Liver (tissue), 9 donors: ENCODE results near the gene GRID1. TPM values are rescaled to one million over a fixed set of nuclear protein-coding genes. Genes with fewer than 3 reads are reported as not detected.

Experiments
- DNase-seq: peaks from one replicate; pipeline ENCODE4 v3.0.0-alpha.2; 2017; ENCODE audit warnings: low spot score
- H3K27ac ChIP-seq, 2 donors: one replicate each; pipeline ENCODE4 v1.7.0; 2013; ENCODE audit warnings: inconsistent platforms in 2 of 2, low read length in 2 of 2, control low read depth in 1 of 2, low read depth in 1 of 2, mild to moderate bottlenecking in 1 of 2
- H3K27me3 ChIP-seq, 4 donors: one replicate each; pipeline versions ENCODE4 v1.6.1 to v1.7.0; 2013; ENCODE audit warnings: low read length in 3 of 4, inconsistent platforms in 1 of 4, mild to moderate bottlenecking in 1 of 4, moderate library complexity in 1 of 4; ENCODE audit not compliant: control insufficient read depth in 4 of 4, insufficient read depth in 4 of 4
- H3K36me3 ChIP-seq, 4 donors: one replicate each; pipeline versions ENCODE4 v1.6.1 to v1.7.0; 2013; ENCODE audit warnings: low read length in 3 of 4, mild to moderate bottlenecking in 3 of 4, low read depth in 1 of 4, moderate library complexity in 1 of 4; ENCODE audit not compliant: control insufficient read depth in 4 of 4, insufficient read depth in 3 of 4
- H3K4me1 ChIP-seq, 4 donors: one replicate each; pipeline versions ENCODE4 v1.6.1 to v1.7.0; 2013; ENCODE audit warnings: low read length in 3 of 4, mild to moderate bottlenecking in 3 of 4, moderate library complexity in 1 of 4; ENCODE audit not compliant: control insufficient read depth in 4 of 4, insufficient read depth in 4 of 4
- H3K4me3 ChIP-seq, 3 donors: one replicate each; pipeline versions ENCODE4 v1.6.1 to v1.7.0; 2013; ENCODE audit warnings: low read length in 3 of 3, control low read depth in 1 of 3, low read depth in 1 of 3, mild to moderate bottlenecking in 1 of 3
- H3K9ac ChIP-seq, 2 donors: one replicate each; pipeline ENCODE4 v1.7.0; 2013; ENCODE audit warnings: low read length in 2 of 2, mild to moderate bottlenecking in 2 of 2, moderate library complexity in 2 of 2, control low read depth in 1 of 2, low read depth in 1 of 2
- H3K9me3 ChIP-seq, 4 donors: one replicate each; pipeline versions ENCODE4 v1.6.1 to v1.7.0; 2013; ENCODE audit warnings: low read length in 3 of 4; ENCODE audit not compliant: control insufficient read depth in 4 of 4
- FOXA1 ChIP-seq: IDR thresholded peaks from 2 replicates; pipeline ENCODE4 v1.6.1; 2016; ENCODE audit warnings: antibody characterized with exemption
- FOXA2 ChIP-seq: IDR thresholded peaks from 2 replicates; pipeline ENCODE4 v1.6.1; 2016; ENCODE audit warnings: antibody characterized with exemption
- GABPA ChIP-seq, 2 donors: IDR thresholded peaks in 1 of 2; conservative IDR thresholded peaks in 1 of 2; 2 replicates each; pipeline ENCODE4 v1.6.1; 2016; ENCODE audit warnings: antibody characterized with exemption in 2 of 2, mild to moderate bottlenecking in 1 of 2, moderate library complexity in 1 of 2
- HNF4A ChIP-seq, 2 donors: conservative IDR thresholded peaks; 2 replicates each; pipeline ENCODE4 v1.6.1; 2016; ENCODE audit warnings: antibody characterized with exemption in 2 of 2, mild to moderate bottlenecking in 2 of 2
- HNF4G ChIP-seq: IDR thresholded peaks from 2 replicates; pipeline ENCODE4 v1.6.1; 2016; ENCODE audit warnings: antibody characterized with exemption
- JUND ChIP-seq, 2 donors: IDR thresholded peaks; 2 replicates each; pipeline ENCODE4 v1.6.1; 2016; ENCODE audit warnings: antibody characterized with exemption in 2 of 2
- NR2F2 ChIP-seq: IDR thresholded peaks from 2 replicates; pipeline ENCODE4 v1.6.1; 2016; ENCODE audit warnings: antibody characterized with exemption
- RAD21 ChIP-seq, 2 donors: IDR thresholded peaks; 2 replicates each; pipeline ENCODE4 v1.6.1; 2016; ENCODE audit warnings: antibody characterized with exemption in 2 of 2, mild to moderate bottlenecking in 2 of 2
- RXRA ChIP-seq, 2 donors: IDR thresholded peaks; 2 replicates each; pipeline ENCODE4 v1.6.1; 2017 to 2018; ENCODE audit warnings: antibody characterized with exemption in 2 of 2, mild to moderate bottlenecking in 1 of 2
- SP1 ChIP-seq: IDR thresholded peaks from 2 replicates; pipeline ENCODE4 v1.6.1; 2018; ENCODE audit warnings: antibody characterized with exemption, mild to moderate bottlenecking
- TAF1 ChIP-seq: conservative IDR thresholded peaks from 2 replicates; pipeline ENCODE4 v1.6.1; 2016; ENCODE audit warnings: antibody characterized with exemption, mild to moderate bottlenecking
- YY1 ChIP-seq: IDR thresholded peaks from 2 replicates; pipeline ENCODE4 v1.6.1; 2016; ENCODE audit warnings: antibody characterized with exemption, mild to moderate bottlenecking
- WGBS: extraction: QIAGEN DNeasy Blood & Tissue Kit; methylation state at CpG from one replicate; pipeline ENCODE4 v1.1.7; 2013; 5-methylcytosine and 5-hydroxymethylcytosine counted together
- polyA plus RNA-seq, 2 donors: library from polyadenylated mRNA; stranded (reverse) in 1 of 2; unstranded in 1 of 2; fragments of 200-250 nt in 1 of 2; fragments of >200 nt in 1 of 2; fragmentation: Nextera tagmentation in 1 of 2; extraction: Ambion mirVana in 1 of 2; gene quantifications; one replicate each; pipeline versions ENCODE4 v1.2.1 to v1.2.3, GENCODE V29; 2013 to 2015
- total RNA-seq, 2 donors: library from RNA; depleted of rRNA; stranded (reverse); fragments of >200 nt; gene quantifications; one replicate each; pipeline ENCODE4 v1.2.3, GENCODE V29; 2014
- TF ChIP-seq, protein P1 (sequence below): IDR thresholded peaks from 2 replicates; pipeline ENCODE4 v1.6.1; 2016; ENCODE audit warnings: antibody characterized with exemption
- TF ChIP-seq, protein P2 (sequence below): IDR thresholded peaks from 2 replicates; pipeline ENCODE4 v1.6.1; 2016; ENCODE audit warnings: antibody characterized with exemption
- TF ChIP-seq, protein P3 (sequence below): IDR thresholded peaks from 2 replicates; pipeline ENCODE4 v1.6.1; 2016; ENCODE audit warnings: antibody characterized with exemption
- TF ChIP-seq, protein P4 (sequence below): fragments of 150-350 bp; IDR thresholded peaks from 2 replicates; pipeline ENCODE4 v1.5.1; 2017; ENCODE audit warnings: improper control_type of control experiment, low read depth, low read length; ENCODE audit not compliant: missing input control
- donor health status: healthy.
- donor health status: healthy.
- donor health status: healthy.
- donor health status: healthy.
- donor health status: healthy.

GRID1 gene
- total and polyA plus RNA-seq, 4 donors: 0.09 to 0.17 (median 0.14) TPM; not detected in 1

DNA sequence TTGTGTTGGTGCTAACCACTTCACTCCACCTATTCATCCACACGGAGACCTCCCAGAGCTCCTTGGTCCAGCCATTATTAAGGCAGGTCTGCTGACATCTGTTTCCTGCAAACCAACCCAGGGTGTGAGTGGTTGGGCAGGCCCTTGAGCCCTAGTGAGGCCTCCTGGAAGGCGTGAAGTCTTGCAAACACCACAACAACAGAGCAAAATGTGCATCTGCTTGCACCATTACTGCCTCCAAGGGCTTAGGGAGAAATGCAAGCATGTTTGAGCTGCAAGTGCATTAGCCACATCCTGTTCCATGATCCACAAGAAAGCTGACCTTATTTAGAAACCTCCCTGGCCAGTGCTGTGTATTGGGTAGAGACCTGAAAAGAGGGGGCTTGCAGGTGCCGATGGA lies 325.5 kb downstream of the GRID1 start:
- H3K9ac ChIP-seq: no peak overlapping the region
- H3K4me3 ChIP-seq: no peak overlapping the region
- no peaks in the 10 kb centered on the region for H3K27me3 ChIP-seq
- no peak for DNase-seq
- H3K9me3 ChIP-seq: no peaks in the 10 kb centered on the region
- H3K27ac ChIP-seq: no peak overlapping the region
- WGBS: 61% methylated on average over 3 of the region's 3 CpGs
- TF ChIP-seq HNF4A (conservative IDR thresholded peaks at IDR 0.05): no peak
- no peak for TF ChIP-seq JUND (IDR thresholded peaks at IDR 0.05)
- TF ChIP-seq, protein P1, sequence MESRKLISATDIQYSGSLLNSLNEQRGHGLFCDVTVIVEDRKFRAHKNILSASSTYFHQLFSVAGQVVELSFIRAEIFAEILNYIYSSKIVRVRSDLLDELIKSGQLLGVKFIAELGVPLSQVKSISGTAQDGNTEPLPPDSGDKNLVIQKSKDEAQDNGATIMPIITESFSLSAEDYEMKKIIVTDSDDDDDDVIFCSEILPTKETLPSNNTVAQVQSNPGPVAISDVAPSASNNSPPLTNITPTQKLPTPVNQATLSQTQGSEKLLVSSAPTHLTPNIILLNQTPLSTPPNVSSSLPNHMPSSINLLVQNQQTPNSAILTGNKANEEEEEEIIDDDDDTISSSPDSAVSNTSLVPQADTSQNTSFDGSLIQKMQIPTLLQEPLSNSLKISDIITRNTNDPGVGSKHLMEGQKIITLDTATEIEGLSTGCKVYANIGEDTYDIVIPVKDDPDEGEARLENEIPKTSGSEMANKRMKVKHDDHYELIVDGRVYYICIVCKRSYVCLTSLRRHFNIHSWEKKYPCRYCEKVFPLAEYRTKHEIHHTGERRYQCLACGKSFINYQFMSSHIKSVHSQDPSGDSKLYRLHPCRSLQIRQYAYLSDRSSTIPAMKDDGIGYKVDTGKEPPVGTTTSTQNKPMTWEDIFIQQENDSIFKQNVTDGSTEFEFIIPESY: no peak
- TF ChIP-seq TAF1: no peak
- no peak for TF ChIP-seq HNF4G
- TF ChIP-seq, protein P2, sequence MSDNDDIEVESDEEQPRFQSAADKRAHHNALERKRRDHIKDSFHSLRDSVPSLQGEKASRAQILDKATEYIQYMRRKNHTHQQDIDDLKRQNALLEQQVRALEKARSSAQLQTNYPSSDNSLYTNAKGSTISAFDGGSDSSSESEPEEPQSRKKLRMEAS: no peak
- TF ChIP-seq RAD21 (IDR thresholded peaks at IDR 0.05): no peak
- TF ChIP-seq, protein P3, sequence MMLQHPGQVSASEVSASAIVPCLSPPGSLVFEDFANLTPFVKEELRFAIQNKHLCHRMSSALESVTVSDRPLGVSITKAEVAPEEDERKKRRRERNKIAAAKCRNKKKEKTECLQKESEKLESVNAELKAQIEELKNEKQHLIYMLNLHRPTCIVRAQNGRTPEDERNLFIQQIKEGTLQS: no peak
- TF ChIP-seq FOXA2: no peak
- TF ChIP-seq YY1: no peak
- TF ChIP-seq RXRA (IDR thresholded peaks at IDR 0.05): no peak
- no peak for TF ChIP-seq GABPA (IDR thresholded peaks at IDR 0.05 in 1 of 2, conservative IDR thresholded peaks at IDR 0.05 in 1 of 2)
- H3K4me1 ChIP-seq: no peaks in the 10 kb centered on the region
- H3K36me3 ChIP-seq: no peaks in the 10 kb centered on the region

DNA sequence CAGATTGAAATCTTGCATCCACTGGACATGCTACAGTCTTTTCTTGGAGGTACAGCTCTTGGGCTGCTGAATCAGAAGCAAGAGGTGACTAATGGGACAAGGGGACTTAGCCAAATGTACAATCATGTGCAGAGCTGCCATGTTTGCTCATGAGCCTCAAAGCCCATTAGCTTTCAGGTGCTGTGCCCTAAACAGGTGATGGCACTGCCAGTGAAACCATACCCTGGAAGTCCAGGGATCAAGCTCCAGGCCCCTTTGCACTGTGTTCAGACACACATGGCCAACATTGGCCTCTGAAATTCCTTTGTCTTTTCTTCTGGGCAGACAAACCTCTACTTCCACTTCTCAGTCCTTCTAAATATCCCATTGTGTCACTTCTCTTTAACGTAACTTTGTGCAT lies 328.2 kb downstream of the GRID1 start:
- no peaks in the 10 kb centered on the region for H3K9me3 ChIP-seq
- TF ChIP-seq GABPA (IDR thresholded peaks at IDR 0.05 in 1 of 2, conservative IDR thresholded peaks at IDR 0.05 in 1 of 2): no peak
- TF ChIP-seq NR2F2: no peak
- TF ChIP-seq RXRA (IDR thresholded peaks at IDR 0.05): no peak
- TF ChIP-seq, protein P2: no peak
- TF ChIP-seq, protein P1: no peak
- TF ChIP-seq HNF4G: no peak
- TF ChIP-seq TAF1: no peak
- TF ChIP-seq SP1: no peak
- no peaks in the 10 kb centered on the region for H3K36me3 ChIP-seq
- H3K27me3 ChIP-seq: no peaks in the 10 kb centered on the region
- no peak overlapping the region for H3K27ac ChIP-seq
- H3K4me3 ChIP-seq: no peak overlapping the region
- 93% methylated on average over 1 of the region's 1 CpG for WGBS
- H3K4me1 ChIP-seq: no peaks in the 10 kb centered on the region
- DNase-seq: no peak
- H3K9ac ChIP-seq: no peak overlapping the region

DNA sequence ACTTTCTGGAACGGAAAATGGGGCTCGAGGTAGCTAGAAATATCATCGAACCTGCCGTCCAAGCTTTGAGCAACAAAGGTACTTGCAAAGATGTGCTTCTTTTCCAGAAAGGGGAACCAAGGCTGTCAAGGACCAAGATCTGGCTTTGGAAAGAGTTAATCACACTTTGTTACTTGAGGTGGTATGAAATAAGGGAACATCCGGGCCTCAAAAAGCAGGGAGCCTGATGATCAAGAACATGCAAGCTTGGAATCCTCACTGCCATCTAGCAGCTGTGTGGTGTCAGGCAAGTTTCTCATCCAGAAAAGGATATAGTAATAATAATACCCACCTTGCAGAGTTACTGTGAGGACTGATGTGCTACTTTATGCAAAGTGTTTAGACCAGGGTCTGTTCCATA lies 329.5 kb downstream of the GRID1 start:
- no peak for TF ChIP-seq NR2F2
- TF ChIP-seq RAD21 (IDR thresholded peaks at IDR 0.05): no peak
- TF ChIP-seq, protein P1: no peak
- TF ChIP-seq HNF4A (conservative IDR thresholded peaks at IDR 0.05): no peak
- TF ChIP-seq, protein P4, sequence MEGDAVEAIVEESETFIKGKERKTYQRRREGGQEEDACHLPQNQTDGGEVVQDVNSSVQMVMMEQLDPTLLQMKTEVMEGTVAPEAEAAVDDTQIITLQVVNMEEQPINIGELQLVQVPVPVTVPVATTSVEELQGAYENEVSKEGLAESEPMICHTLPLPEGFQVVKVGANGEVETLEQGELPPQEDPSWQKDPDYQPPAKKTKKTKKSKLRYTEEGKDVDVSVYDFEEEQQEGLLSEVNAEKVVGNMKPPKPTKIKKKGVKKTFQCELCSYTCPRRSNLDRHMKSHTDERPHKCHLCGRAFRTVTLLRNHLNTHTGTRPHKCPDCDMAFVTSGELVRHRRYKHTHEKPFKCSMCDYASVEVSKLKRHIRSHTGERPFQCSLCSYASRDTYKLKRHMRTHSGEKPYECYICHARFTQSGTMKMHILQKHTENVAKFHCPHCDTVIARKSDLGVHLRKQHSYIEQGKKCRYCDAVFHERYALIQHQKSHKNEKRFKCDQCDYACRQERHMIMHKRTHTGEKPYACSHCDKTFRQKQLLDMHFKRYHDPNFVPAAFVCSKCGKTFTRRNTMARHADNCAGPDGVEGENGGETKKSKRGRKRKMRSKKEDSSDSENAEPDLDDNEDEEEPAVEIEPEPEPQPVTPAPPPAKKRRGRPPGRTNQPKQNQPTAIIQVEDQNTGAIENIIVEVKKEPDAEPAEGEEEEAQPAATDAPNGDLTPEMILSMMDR: no peak
- no peak for TF ChIP-seq TAF1
- no peak for TF ChIP-seq FOXA1
- TF ChIP-seq SP1: no peak
- TF ChIP-seq, protein P2: no peak
- no peak for TF ChIP-seq FOXA2
- 85% methylated on average over 5 of the region's 5 CpGs for WGBS

More for the DNA sequence above, 329.5 kb downstream of the GRID1 start:
- Histone ChIP-seq H3K27me3 (no peaks in the 10 kb centered on the region), H3K9ac (no peak overlapping the region), H3K4me3 (no peak overlapping the region), H3K36me3 (no peaks in the 10 kb centered on the region), H3K4me1 (no peaks in the 10 kb centered on the region), H3K27ac (no peak overlapping the region), H3K9me3 (no peaks in the 10 kb centered on the region)
- DNase-seq: no peak
